CD4-positive, alpha-beta T cell treated with Interleukin-15 for 4 hours (primary cell): Measurements from ENCODE around the gene COA8.

Experiments
- DNase-seq: peaks from one replicate; pipeline ENCODE4 v3.0.0-alpha.2; 2020; ENCODE audit warnings: low spot score

The COA8 gene

GRCh38 chr14:103625356-103626095 lies 62.8 kb downstream of the COA8 start:
- no peak for DNase-seq

GRCh38 chr14:103626146-103626850 lies 63.5 kb downstream of the COA8 start:
- no peak for DNase-seq

GRCh38 chr14:103627073-103628025 lies 64.6 kb downstream of the COA8 start:
- DNase-seq, result no peak

- DNase-seq, result no peak
Observed at GRCh38 chr14:103628221-103628683, 65.5 kb downstream of the COA8 start.

- DNase-seq, result peak; percentile 78
Observed at GRCh38 chr14:103628684-103629502, 66.1 kb downstream of the COA8 start, which contains the start of gene KLC1. Gene KLC1, plus strand, starts transcription at chr14:103629211. Its CDS starts 25,354 bp downstream, at chr14:103654565.

- DNase-seq, result peak; percentile 28
Observed at GRCh38 chr14:103629503-103630121, 66.9 kb downstream of the COA8 start.

- no peak for DNase-seq
Observed at GRCh38 chr14:103630364-103631108, 67.8 kb downstream of the COA8 start.

GRCh38 chr14:103633391-103633790 lies 70.6 kb downstream of the COA8 start:
- no peak for DNase-seq

GRCh38 chr14:103634156-103634555 lies 71.4 kb downstream of the COA8 start:
- DNase-seq, result no peak

GRCh38 chr14:103638594-103638993 lies 75.8 kb downstream of the COA8 start:
- DNase-seq, result no peak
